ENCODE measurements around the gene ZGLP1. TPM values are rescaled to one million over a fixed set of nuclear protein-coding genes. Genes with fewer than 3 reads are reported as not detected.
"Not testable (repeated sequence)": the region's sequence is repeated elsewhere in the genome, so short reads cannot be mapped to it uniquely, and the experiment has no call there.

The ZGLP1 gene
- total RNA-seq, 1 donor from 2014 or later = 6.3 TPM

- DNase-seq (ENCODE audit: low spot score) = no peak
Measured at GRCh38 chr19:10293637-10294367, 15.8 kb downstream of the ZGLP1 start.

- no peak for DNase-seq (ENCODE audit: low spot score)
Measured at GRCh38 chr19:10292789-10293636, 16.6 kb downstream of the ZGLP1 start.

GRCh38 chr19:10292206-10292788 is 17.3 kb downstream of the ZGLP1 start:
- peak; percentile 86 for DNase-seq (ENCODE audit: low spot score)

- DNase-seq (ENCODE audit: low spot score) = no peak
Measured at GRCh38 chr19:10291554-10292205, 17.9 kb downstream of the ZGLP1 start.

GRCh38 chr19:10290876-10291553 is 18.6 kb downstream of the ZGLP1 start:
- peak; percentile 73 for DNase-seq (ENCODE audit: low spot score)

- DNase-seq (ENCODE audit: low spot score) = no peak
Measured at GRCh38 chr19:10290357-10290875, 19.2 kb downstream of the ZGLP1 start.

- DNase-seq (ENCODE audit: low spot score) = no peak
Measured at GRCh38 chr19:10289836-10290356, 19.7 kb downstream of the ZGLP1 start, which contains the start of gene ICAM5. Gene ICAM5 (plus strand): TSS chr19:10289952. CDS start chr19:10290044, 92 bp downstream.

GRCh38 chr19:10289167-10289835 is 20.3 kb downstream of the ZGLP1 start:
- DNase-seq (ENCODE audit: low spot score) = no peak

GRCh38 chr19:10288662-10289166 is 20.9 kb downstream of the ZGLP1 start:
- no peak for DNase-seq (ENCODE audit: low spot score)

GRCh38 chr19:10286803-10287737 is 22.5 kb downstream of the ZGLP1 start, which contains the start of gene ICAM4:
Gene ICAM4 (plus strand): TSS chr19:10286955. CDS start chr19:10287013, 58 bp downstream.
- DNase-seq (ENCODE audit: low spot score) = no peak

GRCh38 chr19:10285393-10285792 is 24.2 kb downstream of the ZGLP1 start:
- no peak for DNase-seq (ENCODE audit: low spot score)

- no peak for DNase-seq (ENCODE audit: low spot score)
Measured at GRCh38 chr19:10284960-10285278, 24.7 kb downstream of the ZGLP1 start.

GRCh38 chr19:10284065-10284959 is 25.3 kb downstream of the ZGLP1 start:
- no peak for DNase-seq (ENCODE audit: low spot score)

- no peak for DNase-seq (ENCODE audit: low spot score)
Measured at GRCh38 chr19:10283301-10284064, 26.1 kb downstream of the ZGLP1 start.

- not testable (repeated sequence) for DNase-seq (ENCODE audit: low spot score)
Measured at GRCh38 chr19:10282043-10282442, 27.6 kb downstream of the ZGLP1 start.

- no peak for DNase-seq (ENCODE audit: low spot score)
Measured at GRCh38 chr19:10279737-10280442, 29.7 kb downstream of the ZGLP1 start.
